GM12875 (cell line): ENCODE results near the gene VASN.

ENCODE experiments used
- H3K4me3 ChIP-seq: one replicate; pipeline ENCODE4 v1.5.1; 2011; ENCODE audit warnings: low read depth, low read length, control low read depth
- CTCF ChIP-seq: IDR thresholded peaks from 2 replicates; pipeline ENCODE4 v1.5.1; 2011; ENCODE audit warnings: low read depth, mild to moderate bottlenecking, control low read depth, inconsistent platforms, low read length, moderate library complexity, borderline replicate concordance; ENCODE audit not compliant: insufficient read depth

VASN gene

GRCh38 chr16:4358831-4359561 lies 12.7 kb upstream of the VASN start:
- H3K4me3 ChIP-seq: no peak overlapping the region
- TF ChIP-seq CTCF: peak; percentile 90

GRCh38 chr16:4359914-4360313 lies 11.7 kb upstream of the VASN start:
- no peak overlapping the region for H3K4me3 ChIP-seq
- TF ChIP-seq CTCF: no peak

GRCh38 chr16:4360538-4361021 lies 11.1 kb upstream of the VASN start:
- TF ChIP-seq CTCF: no peak

GRCh38 chr16:4361033-4361943 lies 10.4 kb upstream of the VASN start:
- H3K4me3 ChIP-seq: no peak overlapping the region
- no peak for TF ChIP-seq CTCF

More at GRCh38 chr16:4360538-4361021, 11.1 kb upstream of the VASN start:
- H3K4me3 ChIP-seq: no peak overlapping the region

- no peak for TF ChIP-seq CTCF
- no peak overlapping the region for H3K4me3 ChIP-seq
Measured at GRCh38 chr16:4361944-4362311, 9.7 kb upstream of the VASN start.

- no peak overlapping the region for H3K4me3 ChIP-seq
- no peak for TF ChIP-seq CTCF
Measured at GRCh38 chr16:4362476-4363135, 9.0 kb upstream of the VASN start.
